Breast epithelium (tissue), 3 donors: Measurements from ENCODE around the gene SLC15A1.

Experiments used
- POLR2AphosphoS5 ChIP-seq, 3 donors: sonication (generic); formaldehyde crosslinking; IDR thresholded peaks; one replicate each; pipeline ENCODE4 v1.6.1; 2017; ENCODE audit warnings: antibody characterized with exemption in 3 of 3
- TF ChIP-seq, protein P1 (sequence below), 3 donors: fragments of 450-650 bp; IDR thresholded peaks; one replicate each; pipeline ENCODE4 v1.5.1; 2016 to 2017; ENCODE audit warnings: antibody characterized with exemption in 3 of 3, mild to moderate bottlenecking in 3 of 3, moderate library complexity in 3 of 3

DNA sequence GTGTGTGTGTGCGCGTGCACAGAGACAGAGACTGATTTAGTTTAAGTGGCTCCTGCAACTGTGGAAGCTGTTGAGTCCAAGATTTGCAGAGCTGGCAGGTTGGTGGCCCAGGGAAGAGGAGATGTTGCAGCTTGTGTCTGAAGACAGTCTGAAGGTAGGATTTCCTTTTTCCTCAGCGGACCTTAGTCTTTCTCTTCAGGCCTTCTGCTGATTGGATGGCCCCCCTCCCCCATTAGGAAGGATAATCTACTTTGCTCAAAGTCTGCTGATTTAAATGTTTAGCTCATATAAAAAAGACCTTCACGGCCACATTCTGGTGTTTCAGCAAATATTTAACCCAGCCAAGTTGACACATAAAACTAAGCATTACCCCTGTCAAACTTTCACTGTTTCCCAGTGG is 84.3 kb downstream of the SLC15A1 start:
- TF ChIP-seq, protein P1, sequence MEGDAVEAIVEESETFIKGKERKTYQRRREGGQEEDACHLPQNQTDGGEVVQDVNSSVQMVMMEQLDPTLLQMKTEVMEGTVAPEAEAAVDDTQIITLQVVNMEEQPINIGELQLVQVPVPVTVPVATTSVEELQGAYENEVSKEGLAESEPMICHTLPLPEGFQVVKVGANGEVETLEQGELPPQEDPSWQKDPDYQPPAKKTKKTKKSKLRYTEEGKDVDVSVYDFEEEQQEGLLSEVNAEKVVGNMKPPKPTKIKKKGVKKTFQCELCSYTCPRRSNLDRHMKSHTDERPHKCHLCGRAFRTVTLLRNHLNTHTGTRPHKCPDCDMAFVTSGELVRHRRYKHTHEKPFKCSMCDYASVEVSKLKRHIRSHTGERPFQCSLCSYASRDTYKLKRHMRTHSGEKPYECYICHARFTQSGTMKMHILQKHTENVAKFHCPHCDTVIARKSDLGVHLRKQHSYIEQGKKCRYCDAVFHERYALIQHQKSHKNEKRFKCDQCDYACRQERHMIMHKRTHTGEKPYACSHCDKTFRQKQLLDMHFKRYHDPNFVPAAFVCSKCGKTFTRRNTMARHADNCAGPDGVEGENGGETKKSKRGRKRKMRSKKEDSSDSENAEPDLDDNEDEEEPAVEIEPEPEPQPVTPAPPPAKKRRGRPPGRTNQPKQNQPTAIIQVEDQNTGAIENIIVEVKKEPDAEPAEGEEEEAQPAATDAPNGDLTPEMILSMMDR (IDR thresholded peaks at IDR 0.05), result no peak
- TF ChIP-seq POLR2AphosphoS5 (IDR thresholded peaks at IDR 0.05), result no peak
